ENCODE data around the gene S1PR4.
A peak's percentile ranks its signal among the peaks of the same experiment; 100 is the strongest.

DNA sequence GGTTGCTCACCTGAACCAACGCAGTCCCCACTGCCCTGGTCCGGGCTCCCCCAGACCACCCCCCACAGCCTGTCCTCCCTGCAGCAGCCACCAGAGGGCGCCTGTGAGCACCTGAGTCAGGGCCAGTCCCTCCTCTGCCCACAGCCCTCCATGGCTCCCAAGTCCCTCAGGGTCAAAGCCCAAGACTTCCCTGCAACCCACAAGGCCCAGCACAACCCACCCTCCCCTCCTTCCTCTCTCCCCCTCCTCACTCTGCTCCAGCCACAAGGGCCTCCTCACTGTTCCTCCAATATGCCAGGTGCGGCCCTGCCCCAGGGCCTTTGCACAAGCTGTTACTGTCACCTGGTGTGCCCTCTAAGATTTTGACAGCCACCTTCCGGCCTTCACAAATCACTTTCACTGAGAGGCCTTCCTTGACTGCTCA lies 31.9 kb upstream of the S1PR4 start:
- TF ChIP-seq, protein P1, sequence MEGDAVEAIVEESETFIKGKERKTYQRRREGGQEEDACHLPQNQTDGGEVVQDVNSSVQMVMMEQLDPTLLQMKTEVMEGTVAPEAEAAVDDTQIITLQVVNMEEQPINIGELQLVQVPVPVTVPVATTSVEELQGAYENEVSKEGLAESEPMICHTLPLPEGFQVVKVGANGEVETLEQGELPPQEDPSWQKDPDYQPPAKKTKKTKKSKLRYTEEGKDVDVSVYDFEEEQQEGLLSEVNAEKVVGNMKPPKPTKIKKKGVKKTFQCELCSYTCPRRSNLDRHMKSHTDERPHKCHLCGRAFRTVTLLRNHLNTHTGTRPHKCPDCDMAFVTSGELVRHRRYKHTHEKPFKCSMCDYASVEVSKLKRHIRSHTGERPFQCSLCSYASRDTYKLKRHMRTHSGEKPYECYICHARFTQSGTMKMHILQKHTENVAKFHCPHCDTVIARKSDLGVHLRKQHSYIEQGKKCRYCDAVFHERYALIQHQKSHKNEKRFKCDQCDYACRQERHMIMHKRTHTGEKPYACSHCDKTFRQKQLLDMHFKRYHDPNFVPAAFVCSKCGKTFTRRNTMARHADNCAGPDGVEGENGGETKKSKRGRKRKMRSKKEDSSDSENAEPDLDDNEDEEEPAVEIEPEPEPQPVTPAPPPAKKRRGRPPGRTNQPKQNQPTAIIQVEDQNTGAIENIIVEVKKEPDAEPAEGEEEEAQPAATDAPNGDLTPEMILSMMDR (IDR thresholded peaks at IDR 0.05; ENCODE audit: low read depth, low read length, poor library complexity, severe bottlenecking): peak; percentile 99
- TF ChIP-seq EZH2phosphoT487 (IDR thresholded peaks at IDR 0.05; ENCODE audit: borderline replicate concordance, low read length): no peak

Measured in DOHH2 (cell line).